ENCODE data around the gene TBXAS1.

- TF ChIP-seq CTCF (IDR thresholded peaks at IDR 0.05; ENCODE audit: insufficient read depth, low read length, poor library complexity, severe bottlenecking) (no peak), EZH2phosphoT487 (conservative IDR thresholded peaks at IDR 0.05; ENCODE audit: low read length) (no peak)
Measured at GRCh38 chr7:139940866-139941265, 111.8 kb downstream of the TBXAS1 start.
